PC-3 (cell line): Measurements from ENCODE around the gene KCNK4. TPM values are rescaled to one million over a fixed set of nuclear protein-coding genes. Genes with fewer than 3 reads are reported as not detected.

Source experiments
- ATAC-seq: fragments of 200-7000 bp; cut with Tn5 transposase; 2 replicates; pipeline ENCODE4 v1.9.1; 2020; ENCODE audit warnings: mild to moderate bottlenecking, moderate library complexity
- BruUV-seq: library from RNA; stranded (reverse); fragments of 400-500 nt; replicated peaks from 2 replicates; lab custom pipeline; 2021; lab: Mats Ljungman, UMichigan
- CTCF ChIA-PET: fragments of 300-600 bp; sonication (Branson Sonifier 250); formaldehyde crosslinking; loops from one replicate; lab custom pipeline; 2022; ENCODE audit warnings: antibody characterized with exemption; lab: Charles Lee
- POLR2A ChIA-PET: fragments of 300-600 bp; sonication (Branson Sonifier 250); formaldehyde crosslinking; loops from one replicate; lab custom pipeline; 2022; ENCODE audit warnings: antibody characterized with exemption; ENCODE audit not compliant: unreplicated experiment; lab: Charles Lee
- DNase-seq: peaks from one replicate; pipeline ENCODE4 v3.0.0-alpha.2; 2015
- H2AFZ ChIP-seq: fragments of 300-600 bp; sonication (generic); 2 replicates; pipeline ENCODE4 v1.6.0; 2016; ENCODE audit warnings: antibody characterized with exemption, low read length
- H3F3A ChIP-seq: fragments of 300-600 bp; sonication (generic); one replicate; pipeline ENCODE4 v1.6.0; 2017; ENCODE audit warnings: antibody characterized with exemption, low read length, control low read depth, mild to moderate bottlenecking; ENCODE audit not compliant: unreplicated experiment
- H3K27ac ChIP-seq: fragments of 300-600 bp; sonication (generic); 2 replicates; pipeline ENCODE4 v1.5.1; 2016; ENCODE audit warnings: mild to moderate bottlenecking, low read length
- H3K27me3 ChIP-seq: fragments of 300-600 bp; sonication (generic); 2 replicates; pipeline ENCODE4 v1.6.1; 2016; ENCODE audit warnings: low read length, mixed read lengths
- H3K36me3 ChIP-seq: fragments of 300-600 bp; sonication (generic); 2 replicates; pipeline ENCODE4 v1.6.1; 2016; ENCODE audit warnings: low read depth, mixed run types, low read length, mixed read lengths
- H3K4me1 ChIP-seq: fragments of 300-600 bp; sonication (generic); 2 replicates; pipeline ENCODE4 v1.5.1; 2016; ENCODE audit warnings: low read length; ENCODE audit not compliant: insufficient read depth
- H3K4me2 ChIP-seq: fragments of 300-600 bp; sonication (generic); 2 replicates; pipeline ENCODE4 v1.6.0; 2016; ENCODE audit warnings: low read length
- H3K4me3 ChIP-seq: fragments of 300-600 bp; sonication (generic); 2 replicates; pipeline ENCODE4 v1.5.1; 2016; ENCODE audit warnings: mild to moderate bottlenecking, low read length, mixed read lengths
- H3K79me2 ChIP-seq: fragments of 300-600 bp; sonication (generic); 2 replicates; pipeline ENCODE4 v1.6.1; 2017; ENCODE audit warnings: low read length, mixed read lengths
- H3K9ac ChIP-seq: fragments of 300-600 bp; sonication (generic); 2 replicates; pipeline ENCODE4 v1.6.0; 2016; ENCODE audit warnings: mild to moderate bottlenecking, low read length
- H3K9me2 ChIP-seq: fragments of 300-600 bp; sonication (generic); replicated peaks from 2 replicates; pipeline ENCODE4 v1.6.1; 2016; ENCODE audit warnings: mixed run types, low read length, mixed read lengths
- H3K9me3 ChIP-seq: fragments of 300-600 bp; sonication (generic); 2 replicates; pipeline ENCODE4 v1.6.1; 2016; ENCODE audit warnings: low read length, mixed read lengths
- H4K20me1 ChIP-seq: fragments of 300-600 bp; sonication (generic); 2 replicates; pipeline ENCODE4 v1.6.1; 2016; ENCODE audit warnings: low read length, mixed read lengths
- CTCF ChIP-seq: fragments of 300-600 bp; sonication (generic); conservative IDR thresholded peaks from 2 replicates; pipeline ENCODE4 v1.5.1; 2017; ENCODE audit warnings: antibody characterized with exemption, low read depth, mild to moderate bottlenecking, low read length
- EZH2 ChIP-seq: fragments of 300-600 bp; sonication (generic); IDR thresholded peaks from one replicate; pipeline ENCODE4 v1.6.1; 2017; ENCODE audit warnings: antibody characterized with exemption, mild to moderate bottlenecking, low read length; ENCODE audit not compliant: unreplicated experiment
- EZH2phosphoT487 ChIP-seq: fragments of 300-600 bp; sonication (generic); IDR thresholded peaks from 2 replicates; pipeline ENCODE4 v1.6.1; 2018; ENCODE audit warnings: mild to moderate bottlenecking, antibody characterized with exemption, low read length, borderline replicate concordance
- intact Hi-C: fragments of 100-400 bp; cut with micrococcal nuclease; formaldehyde crosslinking; loops from 2 replicates; pipeline ENCODE4 v1.9.0; 2023
- total RNA-seq: library from RNA; depleted of rRNA; stranded (reverse); fragments of >200 nt; gene quantifications from 2 replicates; pipeline ENCODE4 v1.2.3, GENCODE V29; 2014

KCNK4 gene
- total RNA-seq, 1 experiment from 2014 or later = 1.2 TPM

- POLR2A ChIA-PET = interaction anchor here (0.5 to 2.0 kb wide), 20 partner anchors 10 to 1461 kb away, joined by 3 to 30 read pairs (median 4); partner anchors contain the start of genes ESRRA, FKBP2 and SF1
- no peaks in the 10 kb centered on the region for H4K20me1 ChIP-seq
- H3K9me2 ChIP-seq = no peaks in the 10 kb centered on the region
- peak within 1 kb of the TSS; percentile 93 for H3K9ac ChIP-seq
- DNase-seq (peak; percentile 99), ATAC-seq (peak; percentile 79)
- intact Hi-C loops = loop anchor here (1.0 to 2.0 kb wide), 2 partner anchors 12 to 17 kb away; partner anchors contain the start of gene ESRRA
- H3K36me3 ChIP-seq = peaks cover 11% of the 10 kb centered on the region
- H3K79me2 ChIP-seq = peaks cover 49% of the 10 kb centered on the region
- H3K9me3 ChIP-seq = no peaks in the 10 kb centered on the region
- TF ChIP-seq EZH2phosphoT487 (no peak), CTCF (no peak), EZH2 (no peak)
- H3K27ac ChIP-seq = peak within 1 kb of the TSS; percentile 94
- H3K4me2 ChIP-seq = peak within 1 kb of the TSS; percentile 91
- H3F3A ChIP-seq = peaks cover 7% of the 10 kb centered on the region
- no TSS peak for BruUV-seq
- H2AFZ ChIP-seq = peak within 1 kb of the TSS; percentile 82
- CTCF ChIA-PET = interaction anchor here (0.6 to 3.0 kb wide), 21 partner anchors 10 to 378 kb away, joined by 3 to 106 read pairs (median 6); partner anchors contain the start of genes ESRRA and NAA40
- H3K4me3 ChIP-seq = peak within 1 kb of the TSS; percentile 83
- H3K4me1 ChIP-seq = peaks cover 28% of the 10 kb centered on the region
- H3K27me3 ChIP-seq = no peaks in the 10 kb centered on the region
Measured at GRCh38 chr11:64317325-64317960, 26.3 kb downstream of the KCNK4 start, which contains the start of gene TRMT112. TSS of gene TRMT112 (minus strand) at chr11:64317559. CDS start at chr11:64317526, 33 bp downstream.

GRCh38 chr11:64317961-64318765, 27.1 kb downstream of the KCNK4 start, which contains the start of gene PRDX5:
TSS of gene PRDX5 (plus strand) at chr11:64318121. CDS start at chr11:64318216, 95 bp downstream.
- intact Hi-C loops = loop anchor here (1.0 to 2.0 kb wide), 4 partner anchors 11 to 37 kb away; partner anchors contain the start of gene ESRRA
- no peaks in the 10 kb centered on the region for H3K27me3 ChIP-seq
- DNase-seq = peak; percentile 99
- ATAC-seq = peak; percentile 76
- no peaks in the 10 kb centered on the region for H3K9me2 ChIP-seq
- peak within 1 kb of the TSS; percentile 91 for H3K4me2 ChIP-seq
- no peaks in the 10 kb centered on the region for H3K9me3 ChIP-seq
- peak; percentile 60 for TF ChIP-seq CTCF
- TF ChIP-seq EZH2 = no peak
- H3K27ac ChIP-seq = peak within 1 kb of the TSS; percentile 94
- peaks cover 49% of the 10 kb centered on the region for H3K79me2 ChIP-seq
- H3K4me3 ChIP-seq = peak within 1 kb of the TSS; percentile 83
- POLR2A ChIA-PET = interaction anchor here (0.5 to 2.0 kb wide), 19 partner anchors 9 to 1461 kb away, joined by 3 to 30 read pairs (median 5); partner anchors contain the start of genes ESRRA, FKBP2 and SF1
- peaks cover 7% of the 10 kb centered on the region for H3F3A ChIP-seq
- H2AFZ ChIP-seq = peak within 1 kb of the TSS; percentile 82
- H3K36me3 ChIP-seq = peaks cover 14% of the 10 kb centered on the region
- BruUV-seq = TSS peak; percentile 45
- no peaks in the 10 kb centered on the region for H4K20me1 ChIP-seq
- CTCF ChIA-PET = interaction anchor here (0.5 to 3.0 kb wide), 23 partner anchors 9 to 379 kb away, joined by 3 to 106 read pairs (median 5); partner anchors contain the start of genes ESRRA and NAA40
- peaks cover 28% of the 10 kb centered on the region for H3K4me1 ChIP-seq
- H3K9ac ChIP-seq = peak within 1 kb of the TSS; percentile 93
